H1 (cell line): ENCODE results near the gene MICU1. TPM values are rescaled to one million over a fixed set of nuclear protein-coding genes. Genes with fewer than 3 reads are reported as not detected.

ENCODE experiments used
- CTCF ChIA-PET: fragments of 300-600 bp; sonication (Branson Sonifier 250); formaldehyde crosslinking; loops from one replicate; lab custom pipeline; 2021; ENCODE audit not compliant: partially characterized antibody; lab: Charles Lee
- POLR2A ChIA-PET: fragments of 300-600 bp; sonication (Branson Sonifier 250); formaldehyde crosslinking; loops from one replicate; lab custom pipeline; 2021; ENCODE audit warnings: inconsistent platforms; ENCODE audit not compliant: partially characterized antibody; lab: Charles Lee
- DNase-seq, 2 experiments: peaks; one replicate each; pipeline versions ENCODE4 v3.0.0 to v3.0.0-alpha.2; 2010 to 2022; ENCODE audit warnings: low spot score in 2 of 2, low read depth in 1 of 2, mixed read lengths in 1 of 2
- FAIRE-seq: peaks from 2 replicates; lab custom pipeline; 2011; peaks lifted over from hg19 to GRCh38; lab: Jason Lieb, UNC
- H2AFZ ChIP-seq: 2 replicates; pipeline ENCODE4 v1.8.1; 2012; ENCODE audit warnings: low read length, inconsistent platforms
- H2AK5ac ChIP-seq: 2 replicates; pipeline ENCODE4 v1.6.1; 2013; ENCODE audit warnings: low read depth, low read length
- H2BK120ac ChIP-seq: replicated peaks from 2 replicates; pipeline ENCODE3; 2013; ENCODE audit warnings: low read depth, low read length, inconsistent platforms
- H2BK12ac ChIP-seq: 2 replicates; pipeline ENCODE4 v1.6.1; 2013; ENCODE audit warnings: low read depth, low read length
- H2BK15ac ChIP-seq: 2 replicates; pipeline ENCODE4 v1.6.1; 2013; ENCODE audit warnings: low read length
- H2BK20ac ChIP-seq: 2 replicates; pipeline ENCODE4 v1.6.1; 2013; ENCODE audit warnings: low read length
- H2BK5ac ChIP-seq: 2 replicates; pipeline ENCODE4 v1.6.1; 2013; ENCODE audit warnings: low read depth, low read length
- H3K14ac ChIP-seq: 2 replicates; pipeline ENCODE4 v1.6.1; 2013; ENCODE audit warnings: inconsistent platforms; ENCODE audit not compliant: insufficient read length
- H3K18ac ChIP-seq: 2 replicates; pipeline ENCODE4 v1.6.1; 2013; ENCODE audit warnings: low read length; ENCODE audit errors: extremely low read depth
- H3K23ac ChIP-seq: 2 replicates; pipeline ENCODE4 v1.6.1; 2013; ENCODE audit warnings: inconsistent platforms; ENCODE audit not compliant: insufficient read length
- H3K23me2 ChIP-seq: 2 replicates; pipeline ENCODE4 v1.6.1; 2013; ENCODE audit warnings: low read depth, low read length
- H3K27ac ChIP-seq: 2 replicates; pipeline ENCODE4 v1.6.1; 2011; ENCODE audit warnings: low read depth, low read length, inconsistent platforms
- H3K27me3 ChIP-seq, 4 experiments: replicated peaks in 1 of 4; 1 replicate in 1 of 4; 2 replicates in 3 of 4; pipeline versions ENCODE4 v1.6.1 to v1.8.1; 2011 to 2013; ENCODE audit warnings: low read length in 3 of 4, mild to moderate bottlenecking in 3 of 4, inconsistent platforms in 2 of 4, mixed read lengths in 2 of 4, moderate library complexity in 1 of 4; ENCODE audit not compliant: control insufficient read depth in 3 of 4, insufficient read depth in 3 of 4; ENCODE audit errors: extremely low read depth in 1 of 4
- H3K36me3 ChIP-seq, 4 experiments: 2 replicates each; pipeline versions ENCODE4 v1.6.1 to v1.8.1; 2011 to 2013; ENCODE audit warnings: mild to moderate bottlenecking in 4 of 4, low read length in 3 of 4, moderate library complexity in 2 of 4, control low read depth in 1 of 4, inconsistent platforms in 1 of 4; ENCODE audit not compliant: insufficient read depth in 4 of 4, control insufficient read depth in 2 of 4
- H3K4ac ChIP-seq: replicated peaks from 2 replicates; pipeline ENCODE3; 2013; ENCODE audit warnings: low read length, low read depth, mixed read lengths, inconsistent platforms; ENCODE audit not compliant: insufficient read length
- H3K4me1 ChIP-seq, 4 experiments: replicated peaks in 1 of 4; 1 replicate in 1 of 4; 2 replicates in 3 of 4; pipeline versions ENCODE4 v1.6.1 to v1.8.1; 2011 to 2013; ENCODE audit warnings: low read length in 3 of 4, inconsistent platforms in 2 of 4, mixed read lengths in 1 of 4; ENCODE audit not compliant: insufficient read depth in 4 of 4, control insufficient read depth in 3 of 4
- H3K4me2 ChIP-seq, 2 experiments: 2 replicates each; pipeline versions ENCODE4 v1.6.1 to v1.8.1; 2011 to 2013; ENCODE audit warnings: low read depth in 2 of 2, low read length in 2 of 2, control low read depth in 1 of 2, inconsistent platforms in 1 of 2, mild to moderate bottlenecking in 1 of 2; ENCODE audit not compliant: insufficient read depth in 1 of 2
- H3K4me3 ChIP-seq, 4 experiments: fragments of 200-600, 300-600 bp in 1 of 4; sonication (generic), shearing (Covaris generic), sonication (Bioruptor Twin) in 1 of 4; 2 replicates each; pipeline versions ENCODE4 v1.5.1 to v1.8.1; 2011 to 2016; ENCODE audit warnings: low read length in 4 of 4, low read depth in 3 of 4, control low read depth in 2 of 4, inconsistent platforms in 2 of 4, mild to moderate bottlenecking in 2 of 4, mixed read lengths in 1 of 4, moderate library complexity in 1 of 4; ENCODE audit not compliant: insufficient read depth in 2 of 4; ENCODE audit errors: extremely low read depth in 1 of 4
- H3K56ac ChIP-seq: replicated peaks from 2 replicates; pipeline ENCODE3; 2013; ENCODE audit warnings: low read depth, mild to moderate bottlenecking, mixed read lengths, low read length, inconsistent platforms; ENCODE audit not compliant: insufficient read length
- H3K79me1 ChIP-seq: 2 replicates; pipeline ENCODE4 v1.6.1; 2013; ENCODE audit warnings: low read depth, low read length, control low read depth
- H3K79me2 ChIP-seq, 2 experiments: 2 replicates each; pipeline versions ENCODE4 v1.6.1 to v1.8.1; 2012 to 2013; ENCODE audit warnings: low read length in 2 of 2, mild to moderate bottlenecking in 2 of 2, inconsistent platforms in 1 of 2; ENCODE audit not compliant: insufficient read depth in 2 of 2, control insufficient read depth in 1 of 2
- H3K9ac ChIP-seq, 4 experiments: replicated peaks in 1 of 4; 1 replicate in 1 of 4; 2 replicates in 3 of 4; pipeline versions ENCODE4 v1.6.1 to v1.8.1; 2011 to 2013; ENCODE audit warnings: low read depth in 3 of 4, low read length in 3 of 4, control low read depth in 2 of 4, mild to moderate bottlenecking in 2 of 4, moderate library complexity in 2 of 4, inconsistent platforms in 1 of 4; ENCODE audit errors: extremely low read depth in 1 of 4
- H3K9me3 ChIP-seq, 2 experiments: 2 replicates each; pipeline versions ENCODE4 v1.6.1 to v1.8.1; 2012 to 2013; ENCODE audit warnings: mild to moderate bottlenecking in 2 of 2, moderate library complexity in 2 of 2, control low read depth in 1 of 2, inconsistent platforms in 1 of 2, low read depth in 1 of 2, low read length in 1 of 2, mixed read lengths in 1 of 2; ENCODE audit not compliant: insufficient read depth in 2 of 2
- H4K20me1 ChIP-seq, 2 experiments: replicated peaks in 1 of 2; 2 replicates each; pipeline versions ENCODE3 to v1.8.1; 2011 to 2013; ENCODE audit warnings: inconsistent platforms in 2 of 2, low read length in 2 of 2, mild to moderate bottlenecking in 1 of 2; ENCODE audit not compliant: insufficient read depth in 2 of 2, control insufficient read depth in 1 of 2
- H4K5ac ChIP-seq: 2 replicates; pipeline ENCODE4 v1.6.1; 2013; ENCODE audit warnings: low read length, low read depth, mixed read lengths, inconsistent platforms; ENCODE audit not compliant: insufficient read length
- H4K8ac ChIP-seq: 2 replicates; pipeline ENCODE4 v1.8.0; 2013; ENCODE audit warnings: mild to moderate bottlenecking, moderate library complexity, low read length, inconsistent platforms; ENCODE audit not compliant: insufficient read depth; ENCODE audit errors: extremely low read depth
- H4K91ac ChIP-seq: replicated peaks from 2 replicates; pipeline ENCODE3; 2013; ENCODE audit warnings: low read length, mixed read lengths, inconsistent platforms; ENCODE audit not compliant: insufficient read length
- CEBPB ChIP-seq: IDR thresholded peaks from 2 replicates; pipeline ENCODE4 v1.6.1; 2012; ENCODE audit warnings: low read depth, low read length
- JUND ChIP-seq: IDR thresholded peaks from 2 replicates; pipeline ENCODE4 v1.6.1; 2011; ENCODE audit warnings: mild to moderate bottlenecking, improper control_type of control experiment, low read length
- KDM1A ChIP-seq: fragments of 200-600, 300-600 bp; sonication (generic); IDR thresholded peaks from 2 replicates; pipeline ENCODE4 v1.7.1; 2016; ENCODE audit warnings: mild to moderate bottlenecking, low read length, borderline replicate concordance
- KDM5A ChIP-seq: fragments of 200-600 bp; IDR thresholded peaks from 2 replicates; pipeline ENCODE4 v1.7.1; 2012; ENCODE audit warnings: mild to moderate bottlenecking, low read length, inconsistent platforms, mixed read lengths
- POLR2A ChIP-seq, 2 experiments: IDR thresholded peaks; 1 replicate in 1 of 2; 2 replicates in 1 of 2; pipeline ENCODE4 v1.6.1; 2011; ENCODE audit warnings: low read depth in 2 of 2, low read length in 2 of 2, mild to moderate bottlenecking in 2 of 2; ENCODE audit errors: control extremely low read depth in 1 of 2
- POU5F1 ChIP-seq: IDR thresholded peaks from 2 replicates; pipeline ENCODE4 v1.6.1; 2011; ENCODE audit warnings: low read depth, mild to moderate bottlenecking, low read length, moderate library complexity
- SIN3A ChIP-seq, 2 experiments: IDR thresholded peaks in 1 of 2; conservative IDR thresholded peaks in 1 of 2; 2 replicates each; pipeline ENCODE4 v1.6.1; 2011 to 2012; ENCODE audit warnings: low read length in 2 of 2, improper control_type of control experiment in 1 of 2, low read depth in 1 of 2, mild to moderate bottlenecking in 1 of 2
- SIRT6 ChIP-seq: IDR thresholded peaks from one replicate; pipeline ENCODE4 v1.7.1; 2012; ENCODE audit warnings: low read length, inconsistent platforms
- WGBS, 2 experiments: shearing (Covaris generic) in 1 of 2; methylation state at CpG; one replicate each; pipeline versions ENCODE4 v1.1.6 to v1.1.7; 2013 to 2015; ENCODE audit warnings: low lambda C conversion rate in 2 of 2, mixed read lengths in 2 of 2, inconsistent platforms in 1 of 2, low coverage in 1 of 2, missing lambda C conversion rate in 1 of 2; ENCODE audit not compliant: insufficient replicate concordance in 2 of 2, insufficient coverage in 1 of 2, insufficient read length in 1 of 2; ENCODE audit errors: extremely low coverage in 1 of 2, missing lambda C conversion rate in 1 of 2; 5-methylcytosine and 5-hydroxymethylcytosine counted together
- polyA plus RNA-seq, 7 experiments: library from polyadenylated mRNA; depleted of rRNA in 3 of 7; stranded (reverse) in 5 of 7; unstranded in 2 of 7; fragments of >200 nt in 5 of 7; fragments of 200-250 nt in 2 of 7; gene quantifications; 1 replicate in 5 of 7; 2 replicates in 1 of 7; 4 replicates in 1 of 7; pipeline versions ENCODE4 v1.2.1 to v1.2.3, GENCODE V29; 2011 to 2013; ENCODE audit warnings: missing spikeins in 2 of 7, mixed read lengths in 2 of 7
- total RNA-seq: library from RNA; stranded (reverse); fragmentation: NEBNext Ultra II Directional; extraction: Animal tissue kit (Norgen Biotek cat#: 25700); gene quantifications from 2 replicates; pipeline ENCODE4 v1.2.1, GENCODE V29; 2021
- TF ChIP-seq, protein P1 (sequence below): IDR thresholded peaks from 2 replicates; pipeline ENCODE4 v1.6.1; 2011; ENCODE audit warnings: low read length, improper control_type of control experiment
- TF ChIP-seq, protein P2 (sequence below): IDR thresholded peaks from 2 replicates; pipeline ENCODE4 v1.6.1; 2011; ENCODE audit warnings: low read depth, mild to moderate bottlenecking, low read length; ENCODE audit not compliant: insufficient read depth

MICU1 gene
- total and polyA plus RNA-seq, 2 of the 8 experiments (the other 6 are each of a cell fraction or from before 2014, with no cell fraction given) = 18.0 to 36.7 TPM

DNA sequence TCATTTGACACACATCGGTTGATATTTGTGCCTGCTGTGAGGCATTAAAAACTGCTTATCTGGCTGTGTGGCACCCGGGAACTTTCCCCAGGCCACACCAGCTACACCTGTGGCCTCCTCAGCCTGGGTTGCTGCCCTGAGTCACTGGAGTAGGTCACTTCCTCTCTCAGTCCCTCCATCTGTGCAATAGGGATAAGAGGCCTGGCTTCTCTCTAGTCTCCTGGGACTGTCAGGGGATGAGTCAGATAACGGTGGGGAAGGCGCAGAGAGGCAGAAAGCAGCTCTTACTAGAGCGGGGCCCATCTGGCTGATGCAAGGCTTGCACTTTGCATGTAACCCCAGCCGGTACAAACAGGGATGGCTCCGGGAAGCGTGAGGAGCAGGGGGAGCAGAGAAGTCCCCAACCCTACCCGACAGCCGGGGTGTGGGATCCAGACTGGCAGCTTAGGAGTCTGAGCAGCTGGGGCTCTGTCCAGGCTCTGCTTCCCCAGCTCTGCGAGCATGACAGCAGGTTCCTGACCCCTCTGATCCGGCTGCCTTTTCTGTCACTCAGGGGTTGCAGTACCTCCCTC lies 305.1 kb downstream of the MICU1 start:
- H3K9me3 ChIP-seq = no peaks in the 10 kb centered on the region; a peak in 1 of 4 replicates
- H3K79me2 ChIP-seq = no peaks in the 10 kb centered on the region
- peak overlapping the region; percentile 73; the same call in 1 of the 2 replicates for H2AFZ ChIP-seq
- H3K14ac ChIP-seq = no peak overlapping the region
- peaks cover 16 to 34% (median 26%) of the 10 kb centered on the region in 4 experiments for H3K4me1 ChIP-seq
- peak overlapping the region; percentile 18; the same call in 1 of the 2 replicates for H3K27ac ChIP-seq
- H3K4me3 ChIP-seq = no peak overlapping the region
- H4K20me1 ChIP-seq = no peaks in the 10 kb centered on the region
- H2BK5ac ChIP-seq = peak overlapping the region; percentile 97
- H3K79me1 ChIP-seq = no peaks in the 10 kb centered on the region
- peak overlapping the region in 1 of 4 experiments; percentile 1; a peak in 2 of 7 replicates for H3K9ac ChIP-seq
- peak overlapping the region; percentile 93 for H2BK20ac ChIP-seq
- H2BK15ac ChIP-seq = peak overlapping the region; percentile 99
- H3K27me3 ChIP-seq = no peaks in the 10 kb centered on the region
- H3K4ac ChIP-seq = peak overlapping the region; percentile 65
- peak overlapping the region; percentile 79; the same call in 1 of the 2 replicates for H2AK5ac ChIP-seq
- H3K4me2 ChIP-seq = peak overlapping the region; percentile 9 to 47; a peak in 2 of 4 replicates
- no peak overlapping the region for H3K56ac ChIP-seq
- peak overlapping the region; percentile 100 for H2BK12ac ChIP-seq
- no peak overlapping the region for H3K23ac ChIP-seq
- FAIRE-seq = no peak
- H3K36me3 ChIP-seq = no peaks in the 10 kb centered on the region
- ChIA-PET POLR2A (interaction anchor here (0.6 to 39.2 kb wide), 28 partner anchors 8 to 845 kb away, joined by 3 to 895 read pairs (median 6); partner anchors contain the start of genes ANAPC16, ASCC1, CHST3 and DDIT4), CTCF (interaction anchor here (0.6 to 4.2 kb wide), 19 partner anchors 9 to 1709 kb away, joined by 3 to 33 read pairs (median 4); no protein-coding TSS in a partner anchor)
- peak overlapping the region; percentile 63 for H4K91ac ChIP-seq
- WGBS, 2 experiments = 37% methylated on average over 12 of the region's 12 CpGs; no CpG with 5 or more reads in 1 of the 2 experiments
- H3K23me2 ChIP-seq = no peaks in the 10 kb centered on the region; the same call in 1 of the 2 replicates
- peak overlapping the region; percentile 97 for H3K18ac ChIP-seq
- peak overlapping the region; percentile 41 for H4K5ac ChIP-seq
- H4K8ac ChIP-seq = peak overlapping the region; percentile 91; the same call in 1 of the 2 replicates
- H2BK120ac ChIP-seq = peak overlapping the region; percentile 78
- peak; percentile 58 to 76 for DNase-seq
- TF ChIP-seq SIRT6 (no peak), POLR2A (IDR thresholded peaks at IDR 0.05; ENCODE audit: control extremely low read depth in 1 of 2, low read depth in 2 of 2, low read length in 2 of 2) (peak in 1 of 2 experiments; percentile 72; a peak in 1 of 3 replicates), JUND (0 out of 2 replicates have a peak, but pooled peaks have one; percentile 63), POU5F1 (no peak), SIN3A (conservative IDR thresholded peaks at IDR 0.05 in 1 of 2, IDR thresholded peaks at IDR 0.05 in 1 of 2; ENCODE audit: low read depth in 1 of 2, low read length in 2 of 2) (0 out of 4 replicates have a peak, but pooled peaks of 1 of the 2 experiments have one; percentile 23), CEBPB (peak; percentile 98), KDM5A (no peak), KDM1A (peak; percentile 41; the same call in 1 of the 2 replicates)
- TF ChIP-seq, protein P1, sequence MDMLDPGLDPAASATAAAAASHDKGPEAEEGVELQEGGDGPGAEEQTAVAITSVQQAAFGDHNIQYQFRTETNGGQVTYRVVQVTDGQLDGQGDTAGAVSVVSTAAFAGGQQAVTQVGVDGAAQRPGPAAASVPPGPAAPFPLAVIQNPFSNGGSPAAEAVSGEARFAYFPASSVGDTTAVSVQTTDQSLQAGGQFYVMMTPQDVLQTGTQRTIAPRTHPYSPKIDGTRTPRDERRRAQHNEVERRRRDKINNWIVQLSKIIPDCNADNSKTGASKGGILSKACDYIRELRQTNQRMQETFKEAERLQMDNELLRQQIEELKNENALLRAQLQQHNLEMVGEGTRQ = no peak
- TF ChIP-seq, protein P2, sequence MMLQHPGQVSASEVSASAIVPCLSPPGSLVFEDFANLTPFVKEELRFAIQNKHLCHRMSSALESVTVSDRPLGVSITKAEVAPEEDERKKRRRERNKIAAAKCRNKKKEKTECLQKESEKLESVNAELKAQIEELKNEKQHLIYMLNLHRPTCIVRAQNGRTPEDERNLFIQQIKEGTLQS = 0 out of 2 replicates have a peak, but pooled peaks have one; percentile 43
